Liver (tissue), 9 donors: ENCODE results near the gene LGR4. TPM values are rescaled to one million over a fixed set of nuclear protein-coding genes. Genes with fewer than 3 reads are reported as not detected.

ENCODE experiments used
- DNase-seq: peaks from one replicate; pipeline ENCODE4 v3.0.0-alpha.2; 2017; ENCODE audit warnings: low spot score
- H3K27ac ChIP-seq, 2 donors: one replicate each; pipeline ENCODE4 v1.7.0; 2013; ENCODE audit warnings: inconsistent platforms in 2 of 2, low read length in 2 of 2, control low read depth in 1 of 2, low read depth in 1 of 2, mild to moderate bottlenecking in 1 of 2
- H3K27me3 ChIP-seq, 4 donors: one replicate each; pipeline versions ENCODE4 v1.6.1 to v1.7.0; 2013; ENCODE audit warnings: low read length in 3 of 4, inconsistent platforms in 1 of 4, mild to moderate bottlenecking in 1 of 4, moderate library complexity in 1 of 4; ENCODE audit not compliant: control insufficient read depth in 4 of 4, insufficient read depth in 4 of 4
- H3K36me3 ChIP-seq, 4 donors: one replicate each; pipeline versions ENCODE4 v1.6.1 to v1.7.0; 2013; ENCODE audit warnings: low read length in 3 of 4, mild to moderate bottlenecking in 3 of 4, low read depth in 1 of 4, moderate library complexity in 1 of 4; ENCODE audit not compliant: control insufficient read depth in 4 of 4, insufficient read depth in 3 of 4
- H3K4me1 ChIP-seq, 4 donors: one replicate each; pipeline versions ENCODE4 v1.6.1 to v1.7.0; 2013; ENCODE audit warnings: low read length in 3 of 4, mild to moderate bottlenecking in 3 of 4, moderate library complexity in 1 of 4; ENCODE audit not compliant: control insufficient read depth in 4 of 4, insufficient read depth in 4 of 4
- H3K4me3 ChIP-seq, 3 donors: one replicate each; pipeline versions ENCODE4 v1.6.1 to v1.7.0; 2013; ENCODE audit warnings: low read length in 3 of 3, control low read depth in 1 of 3, low read depth in 1 of 3, mild to moderate bottlenecking in 1 of 3
- H3K9ac ChIP-seq, 2 donors: one replicate each; pipeline ENCODE4 v1.7.0; 2013; ENCODE audit warnings: low read length in 2 of 2, mild to moderate bottlenecking in 2 of 2, moderate library complexity in 2 of 2, control low read depth in 1 of 2, low read depth in 1 of 2
- H3K9me3 ChIP-seq, 4 donors: one replicate each; pipeline versions ENCODE4 v1.6.1 to v1.7.0; 2013; ENCODE audit warnings: low read length in 3 of 4; ENCODE audit not compliant: control insufficient read depth in 4 of 4
- EGR1 ChIP-seq, 2 donors: IDR thresholded peaks; 2 replicates each; pipeline ENCODE4 v1.6.1; 2016 to 2018; ENCODE audit warnings: antibody characterized with exemption in 2 of 2, low read depth in 2 of 2
- FOXA1 ChIP-seq: IDR thresholded peaks from 2 replicates; pipeline ENCODE4 v1.6.1; 2016; ENCODE audit warnings: antibody characterized with exemption
- FOXA2 ChIP-seq: IDR thresholded peaks from 2 replicates; pipeline ENCODE4 v1.6.1; 2016; ENCODE audit warnings: antibody characterized with exemption
- GABPA ChIP-seq, 2 donors: IDR thresholded peaks in 1 of 2; conservative IDR thresholded peaks in 1 of 2; 2 replicates each; pipeline ENCODE4 v1.6.1; 2016; ENCODE audit warnings: antibody characterized with exemption in 2 of 2, mild to moderate bottlenecking in 1 of 2, moderate library complexity in 1 of 2
- HNF4A ChIP-seq, 2 donors: conservative IDR thresholded peaks; 2 replicates each; pipeline ENCODE4 v1.6.1; 2016; ENCODE audit warnings: antibody characterized with exemption in 2 of 2, mild to moderate bottlenecking in 2 of 2
- HNF4G ChIP-seq: IDR thresholded peaks from 2 replicates; pipeline ENCODE4 v1.6.1; 2016; ENCODE audit warnings: antibody characterized with exemption
- JUND ChIP-seq, 2 donors: IDR thresholded peaks; 2 replicates each; pipeline ENCODE4 v1.6.1; 2016; ENCODE audit warnings: antibody characterized with exemption in 2 of 2
- NR2F2 ChIP-seq: IDR thresholded peaks from 2 replicates; pipeline ENCODE4 v1.6.1; 2016; ENCODE audit warnings: antibody characterized with exemption
- RAD21 ChIP-seq, 2 donors: IDR thresholded peaks; 2 replicates each; pipeline ENCODE4 v1.6.1; 2016; ENCODE audit warnings: antibody characterized with exemption in 2 of 2, mild to moderate bottlenecking in 2 of 2
- RXRA ChIP-seq, 2 donors: IDR thresholded peaks; 2 replicates each; pipeline ENCODE4 v1.6.1; 2017 to 2018; ENCODE audit warnings: antibody characterized with exemption in 2 of 2, mild to moderate bottlenecking in 1 of 2
- SP1 ChIP-seq: IDR thresholded peaks from 2 replicates; pipeline ENCODE4 v1.6.1; 2018; ENCODE audit warnings: antibody characterized with exemption, mild to moderate bottlenecking
- TAF1 ChIP-seq: conservative IDR thresholded peaks from 2 replicates; pipeline ENCODE4 v1.6.1; 2016; ENCODE audit warnings: antibody characterized with exemption, mild to moderate bottlenecking
- YY1 ChIP-seq: IDR thresholded peaks from 2 replicates; pipeline ENCODE4 v1.6.1; 2016; ENCODE audit warnings: antibody characterized with exemption, mild to moderate bottlenecking
- WGBS: extraction: QIAGEN DNeasy Blood & Tissue Kit; methylation state at CpG from one replicate; pipeline ENCODE4 v1.1.7; 2013; 5-methylcytosine and 5-hydroxymethylcytosine counted together
- polyA plus RNA-seq, 2 donors: library from polyadenylated mRNA; stranded (reverse) in 1 of 2; unstranded in 1 of 2; fragments of 200-250 nt in 1 of 2; fragments of >200 nt in 1 of 2; fragmentation: Nextera tagmentation in 1 of 2; extraction: Ambion mirVana in 1 of 2; gene quantifications; one replicate each; pipeline versions ENCODE4 v1.2.1 to v1.2.3, GENCODE V29; 2013 to 2015
- total RNA-seq, 2 donors: library from RNA; depleted of rRNA; stranded (reverse); fragments of >200 nt; gene quantifications; one replicate each; pipeline ENCODE4 v1.2.3, GENCODE V29; 2014
- TF ChIP-seq, protein P1 (sequence below): IDR thresholded peaks from 2 replicates; pipeline ENCODE4 v1.6.1; 2016; ENCODE audit warnings: antibody characterized with exemption
- TF ChIP-seq, protein P2 (sequence below): IDR thresholded peaks from 2 replicates; pipeline ENCODE4 v1.6.1; 2016; ENCODE audit warnings: antibody characterized with exemption
- TF ChIP-seq, protein P3 (sequence below): fragments of 150-350 bp; IDR thresholded peaks from 2 replicates; pipeline ENCODE4 v1.5.1; 2017; ENCODE audit warnings: improper control_type of control experiment, low read depth, low read length; ENCODE audit not compliant: missing input control
- TF ChIP-seq, protein P4 (sequence below): IDR thresholded peaks from 2 replicates; pipeline ENCODE4 v1.6.1; 2016; ENCODE audit warnings: antibody characterized with exemption, mild to moderate bottlenecking
- donor health status: healthy.
- donor health status: healthy.
- donor health status: healthy.
- donor health status: healthy.
- donor health status: healthy.

The LGR4 gene
- total and polyA plus RNA-seq, 4 donors, result 13.7 to 95.3 (median 42.5) TPM

DNA sequence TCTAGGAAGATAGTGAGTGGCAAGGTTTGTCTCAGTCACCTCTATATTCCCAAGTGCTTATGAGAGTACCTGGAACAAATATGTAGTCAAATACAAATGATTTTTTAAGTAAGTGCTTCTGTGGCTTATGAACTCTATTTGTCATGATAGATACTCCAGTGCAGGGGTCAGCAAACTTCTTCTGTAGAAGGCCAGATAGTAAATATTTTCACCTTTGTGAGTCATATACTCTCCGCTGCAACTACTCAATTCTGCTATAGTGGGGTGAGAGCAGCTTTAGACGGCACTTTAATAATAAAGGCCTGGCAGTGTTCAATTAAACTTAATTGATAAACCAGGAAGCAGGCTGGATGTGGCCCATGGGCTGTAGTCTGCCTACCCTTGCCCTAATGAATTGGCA lies 97.2 kb downstream of the LGR4 start:
- Histone ChIP-seq H3K4me3 (no peak overlapping the region), H3K27ac (peak overlapping the region; percentile 32 to 77), H3K9me3 (no peaks in the 10 kb centered on the region), H3K4me1 (peaks cover 9 to 39% (median 27%) of the 10 kb centered on the region in 4 donors), H3K36me3 (peaks cover 0 to 10% (median 5%) of the 10 kb centered on the region in 4 donors), H3K9ac (no peak overlapping the region), H3K27me3 (no peaks in the 10 kb centered on the region)
- DNase-seq, result no peak
- 43% methylated on average over 2 of the region's 2 CpGs for WGBS
- TF ChIP-seq JUND (IDR thresholded peaks at IDR 0.05) (peak in 1 of 2 donors; percentile 36), FOXA2 (no peak), RXRA (IDR thresholded peaks at IDR 0.05) (peak in 1 of 2 donors; percentile 12), HNF4G (no peak), RAD21 (IDR thresholded peaks at IDR 0.05) (peak in 1 of 2 donors; percentile 16)
- TF ChIP-seq, protein P1, sequence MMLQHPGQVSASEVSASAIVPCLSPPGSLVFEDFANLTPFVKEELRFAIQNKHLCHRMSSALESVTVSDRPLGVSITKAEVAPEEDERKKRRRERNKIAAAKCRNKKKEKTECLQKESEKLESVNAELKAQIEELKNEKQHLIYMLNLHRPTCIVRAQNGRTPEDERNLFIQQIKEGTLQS, result no peak
- TF ChIP-seq, protein P2, sequence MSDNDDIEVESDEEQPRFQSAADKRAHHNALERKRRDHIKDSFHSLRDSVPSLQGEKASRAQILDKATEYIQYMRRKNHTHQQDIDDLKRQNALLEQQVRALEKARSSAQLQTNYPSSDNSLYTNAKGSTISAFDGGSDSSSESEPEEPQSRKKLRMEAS, result no peak
- TF ChIP-seq, protein P3, sequence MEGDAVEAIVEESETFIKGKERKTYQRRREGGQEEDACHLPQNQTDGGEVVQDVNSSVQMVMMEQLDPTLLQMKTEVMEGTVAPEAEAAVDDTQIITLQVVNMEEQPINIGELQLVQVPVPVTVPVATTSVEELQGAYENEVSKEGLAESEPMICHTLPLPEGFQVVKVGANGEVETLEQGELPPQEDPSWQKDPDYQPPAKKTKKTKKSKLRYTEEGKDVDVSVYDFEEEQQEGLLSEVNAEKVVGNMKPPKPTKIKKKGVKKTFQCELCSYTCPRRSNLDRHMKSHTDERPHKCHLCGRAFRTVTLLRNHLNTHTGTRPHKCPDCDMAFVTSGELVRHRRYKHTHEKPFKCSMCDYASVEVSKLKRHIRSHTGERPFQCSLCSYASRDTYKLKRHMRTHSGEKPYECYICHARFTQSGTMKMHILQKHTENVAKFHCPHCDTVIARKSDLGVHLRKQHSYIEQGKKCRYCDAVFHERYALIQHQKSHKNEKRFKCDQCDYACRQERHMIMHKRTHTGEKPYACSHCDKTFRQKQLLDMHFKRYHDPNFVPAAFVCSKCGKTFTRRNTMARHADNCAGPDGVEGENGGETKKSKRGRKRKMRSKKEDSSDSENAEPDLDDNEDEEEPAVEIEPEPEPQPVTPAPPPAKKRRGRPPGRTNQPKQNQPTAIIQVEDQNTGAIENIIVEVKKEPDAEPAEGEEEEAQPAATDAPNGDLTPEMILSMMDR, result no peak
- TF ChIP-seq, protein P4, sequence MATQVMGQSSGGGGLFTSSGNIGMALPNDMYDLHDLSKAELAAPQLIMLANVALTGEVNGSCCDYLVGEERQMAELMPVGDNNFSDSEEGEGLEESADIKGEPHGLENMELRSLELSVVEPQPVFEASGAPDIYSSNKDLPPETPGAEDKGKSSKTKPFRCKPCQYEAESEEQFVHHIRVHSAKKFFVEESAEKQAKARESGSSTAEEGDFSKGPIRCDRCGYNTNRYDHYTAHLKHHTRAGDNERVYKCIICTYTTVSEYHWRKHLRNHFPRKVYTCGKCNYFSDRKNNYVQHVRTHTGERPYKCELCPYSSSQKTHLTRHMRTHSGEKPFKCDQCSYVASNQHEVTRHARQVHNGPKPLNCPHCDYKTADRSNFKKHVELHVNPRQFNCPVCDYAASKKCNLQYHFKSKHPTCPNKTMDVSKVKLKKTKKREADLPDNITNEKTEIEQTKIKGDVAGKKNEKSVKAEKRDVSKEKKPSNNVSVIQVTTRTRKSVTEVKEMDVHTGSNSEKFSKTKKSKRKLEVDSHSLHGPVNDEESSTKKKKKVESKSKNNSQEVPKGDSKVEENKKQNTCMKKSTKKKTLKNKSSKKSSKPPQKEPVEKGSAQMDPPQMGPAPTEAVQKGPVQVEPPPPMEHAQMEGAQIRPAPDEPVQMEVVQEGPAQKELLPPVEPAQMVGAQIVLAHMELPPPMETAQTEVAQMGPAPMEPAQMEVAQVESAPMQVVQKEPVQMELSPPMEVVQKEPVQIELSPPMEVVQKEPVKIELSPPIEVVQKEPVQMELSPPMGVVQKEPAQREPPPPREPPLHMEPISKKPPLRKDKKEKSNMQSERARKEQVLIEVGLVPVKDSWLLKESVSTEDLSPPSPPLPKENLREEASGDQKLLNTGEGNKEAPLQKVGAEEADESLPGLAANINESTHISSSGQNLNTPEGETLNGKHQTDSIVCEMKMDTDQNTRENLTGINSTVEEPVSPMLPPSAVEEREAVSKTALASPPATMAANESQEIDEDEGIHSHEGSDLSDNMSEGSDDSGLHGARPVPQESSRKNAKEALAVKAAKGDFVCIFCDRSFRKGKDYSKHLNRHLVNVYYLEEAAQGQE, result no peak

DNA sequence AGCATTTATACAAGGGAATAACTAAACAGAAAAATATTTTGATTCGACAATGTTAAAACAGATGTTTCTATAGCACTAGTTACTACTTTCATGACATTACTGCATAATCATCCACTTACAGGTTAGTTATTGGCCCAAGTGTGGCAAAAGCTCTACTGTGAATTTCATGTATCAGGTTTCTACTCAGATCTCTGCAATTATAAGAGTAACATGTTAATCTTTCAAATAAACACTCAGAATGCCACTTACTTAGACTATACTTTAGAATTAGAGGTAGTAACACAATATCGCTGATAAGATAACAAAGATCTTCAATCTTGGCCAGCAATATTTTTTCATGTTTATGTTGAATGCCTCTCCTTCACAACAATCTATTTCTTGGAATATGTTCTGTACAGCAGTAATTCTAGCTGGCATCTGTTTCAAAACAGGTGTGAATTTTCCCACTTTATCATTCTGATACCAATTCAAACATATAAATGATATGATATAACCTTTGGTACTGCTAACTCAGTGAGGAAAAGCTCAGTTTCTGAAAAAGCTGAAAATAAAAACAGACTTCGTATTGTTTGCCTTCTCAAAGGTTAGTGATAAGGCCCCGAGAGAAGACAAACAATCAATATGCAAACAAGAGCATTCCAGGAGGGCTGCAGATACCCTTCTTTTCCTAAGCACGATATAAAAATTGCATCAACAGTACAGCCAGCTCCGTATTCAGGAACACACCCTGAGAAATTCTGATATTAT lies 98.6 kb downstream of the LGR4 start:
- Histone ChIP-seq H3K9me3 (no peaks in the 10 kb centered on the region), H3K4me1 (peaks cover 7 to 35% (median 23%) of the 10 kb centered on the region in 4 donors), H3K27ac (peak overlapping the region; percentile 45 to 77), H3K9ac (peak overlapping the region in 1 of 2 donors; percentile 47), H3K27me3 (no peaks in the 10 kb centered on the region), H3K36me3 (peaks cover 0 to 10% (median 5%) of the 10 kb centered on the region in 4 donors), H3K4me3 (no peak overlapping the region)
- 39% methylated on average over 6 of the region's 6 CpGs for WGBS
- DNase-seq, result no peak
- TF ChIP-seq, protein P3, result no peak
- TF ChIP-seq HNF4G, result peak; percentile 83
- peak; percentile 90 for TF ChIP-seq SP1
- no peak for TF ChIP-seq EGR1 (IDR thresholded peaks at IDR 0.05; ENCODE audit: low read depth in 2 of 2)
- peak; percentile 60 for TF ChIP-seq YY1
- peak; percentile 55 for TF ChIP-seq FOXA1
- peak in 1 of 2 donors; percentile 9 for TF ChIP-seq GABPA (IDR thresholded peaks at IDR 0.05 in 1 of 2, conservative IDR thresholded peaks at IDR 0.05 in 1 of 2)
- TF ChIP-seq FOXA2, result peak; percentile 70
- TF ChIP-seq RXRA (IDR thresholded peaks at IDR 0.05), result peak; percentile 81 to 83
- TF ChIP-seq RAD21 (IDR thresholded peaks at IDR 0.05), result peak; percentile 61 to 69
- TF ChIP-seq TAF1, result no peak
- peak; percentile 62 to 72 for TF ChIP-seq JUND (IDR thresholded peaks at IDR 0.05)
- TF ChIP-seq, protein P2, result peak; percentile 45
- TF ChIP-seq NR2F2, result peak; percentile 33
- TF ChIP-seq, protein P1, result peak; percentile 73
- TF ChIP-seq, protein P4, result peak; percentile 71
- peak; percentile 94 to 95 for TF ChIP-seq HNF4A (conservative IDR thresholded peaks at IDR 0.05)
